ENCODE results near the gene RAET1L. TPM values are rescaled to one million over a fixed set of nuclear protein-coding genes. Genes with fewer than 3 reads are reported as not detected.
"Not testable (repeated sequence)": the region's sequence is repeated elsewhere in the genome, so short reads cannot be mapped to it uniquely, and the experiment has no call there.

The RAET1L gene
- total RNA-seq, 1 donor from 2014 or later, result not detected

GRCh38 chr6:149978610-149979009, 46.7 kb downstream of the RAET1L start:
- CTCF ChIA-PET, result no interaction called here

GRCh38 chr6:149977221-149977620, 48.1 kb downstream of the RAET1L start:
- Mint-ChIP-seq H3K9me3 (no peaks in the 10 kb centered on the region), H3K4me1 (no peaks in the 10 kb centered on the region), H3K4me3 (no peak overlapping the region), H3K27me3 (peaks cover 50% of the 10 kb centered on the region), H3K36me3 (ENCODE audit: low read depth) (no peaks in the 10 kb centered on the region), H3K27ac (no peak overlapping the region)
- no peak for ATAC-seq (ENCODE audit: low read depth)
- POLR2A ChIA-PET, result no interaction called here
- intact Hi-C loops (cut with micrococcal nuclease), result no loop called here
- TF ChIP-seq, protein P1, sequence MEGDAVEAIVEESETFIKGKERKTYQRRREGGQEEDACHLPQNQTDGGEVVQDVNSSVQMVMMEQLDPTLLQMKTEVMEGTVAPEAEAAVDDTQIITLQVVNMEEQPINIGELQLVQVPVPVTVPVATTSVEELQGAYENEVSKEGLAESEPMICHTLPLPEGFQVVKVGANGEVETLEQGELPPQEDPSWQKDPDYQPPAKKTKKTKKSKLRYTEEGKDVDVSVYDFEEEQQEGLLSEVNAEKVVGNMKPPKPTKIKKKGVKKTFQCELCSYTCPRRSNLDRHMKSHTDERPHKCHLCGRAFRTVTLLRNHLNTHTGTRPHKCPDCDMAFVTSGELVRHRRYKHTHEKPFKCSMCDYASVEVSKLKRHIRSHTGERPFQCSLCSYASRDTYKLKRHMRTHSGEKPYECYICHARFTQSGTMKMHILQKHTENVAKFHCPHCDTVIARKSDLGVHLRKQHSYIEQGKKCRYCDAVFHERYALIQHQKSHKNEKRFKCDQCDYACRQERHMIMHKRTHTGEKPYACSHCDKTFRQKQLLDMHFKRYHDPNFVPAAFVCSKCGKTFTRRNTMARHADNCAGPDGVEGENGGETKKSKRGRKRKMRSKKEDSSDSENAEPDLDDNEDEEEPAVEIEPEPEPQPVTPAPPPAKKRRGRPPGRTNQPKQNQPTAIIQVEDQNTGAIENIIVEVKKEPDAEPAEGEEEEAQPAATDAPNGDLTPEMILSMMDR (IDR thresholded peaks at IDR 0.05), result no peak
- CTCF ChIA-PET, result no interaction called here
- DNase-seq, result no peak

More at GRCh38 chr6:149978610-149979009, 46.7 kb downstream of the RAET1L start:
- Mint-ChIP-seq H3K36me3 (ENCODE audit: low read depth) (no peaks in the 10 kb centered on the region), H3K27me3 (peaks cover 45% of the 10 kb centered on the region), H3K27ac (no peak overlapping the region), H3K4me3 (no peak overlapping the region), H3K9me3 (no peaks in the 10 kb centered on the region), H3K4me1 (no peaks in the 10 kb centered on the region)
- ATAC-seq (ENCODE audit: low read depth), result no peak
- no peak for DNase-seq
- intact Hi-C loops (cut with micrococcal nuclease), result no loop called here
- POLR2A ChIA-PET, result no interaction called here
- TF ChIP-seq, protein P1 (IDR thresholded peaks at IDR 0.05), result no peak

- Mint-ChIP-seq H3K4me3 (no peak overlapping the region), H3K27me3 (peaks cover 43% of the 10 kb centered on the region), H3K4me1 (no peaks in the 10 kb centered on the region), H3K9me3 (no peaks in the 10 kb centered on the region), H3K27ac (no peak overlapping the region), H3K36me3 (ENCODE audit: low read depth) (no peaks in the 10 kb centered on the region)
- TF ChIP-seq, protein P1 (IDR thresholded peaks at IDR 0.05), result no peak
- ATAC-seq (ENCODE audit: low read depth) (no peak), DNase-seq (no peak)
- POLR2A ChIA-PET, result no interaction called here
- intact Hi-C loops (cut with micrococcal nuclease), result no loop called here
- CTCF ChIA-PET, result no interaction called here
These were observed 49.9 kb downstream of the RAET1L start for GRCh38 chr6:149975400-149975799.

DNA sequence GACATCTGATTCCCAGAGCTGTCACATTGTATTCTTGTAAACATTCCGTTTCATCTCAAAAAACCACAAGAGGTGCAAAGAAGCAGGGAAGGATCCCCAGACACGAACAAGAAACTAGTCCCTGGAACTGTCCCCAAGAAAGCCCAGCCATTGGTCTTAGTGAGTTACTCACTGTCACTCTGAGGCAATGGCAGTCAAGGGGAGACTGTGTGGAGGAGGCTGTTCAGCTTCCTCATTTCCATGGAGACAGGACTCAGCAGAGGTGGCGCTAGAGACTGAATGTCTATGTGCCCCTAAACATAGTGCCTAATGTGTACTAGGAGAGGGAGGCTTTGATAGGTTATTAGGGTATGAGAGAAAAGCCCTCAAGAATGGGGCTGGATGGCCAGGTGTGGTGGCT, 50.5 kb downstream of the RAET1L start:
- H3K27ac Mint-ChIP-seq, result no peak overlapping the region
- TF ChIP-seq, protein P1 (IDR thresholded peaks at IDR 0.05), result no peak
- no peak for DNase-seq
- POLR2A ChIA-PET, result no interaction called here
- H3K36me3 Mint-ChIP-seq (ENCODE audit: low read depth), result no peaks in the 10 kb centered on the region
- peaks cover 45% of the 10 kb centered on the region for H3K27me3 Mint-ChIP-seq
- no peaks in the 10 kb centered on the region for H3K9me3 Mint-ChIP-seq
- intact Hi-C loops (cut with micrococcal nuclease), result no loop called here
- H3K4me3 Mint-ChIP-seq, result no peak overlapping the region
- CTCF ChIA-PET, result interaction anchor here (1.1 kb wide), 1 partner anchor 42 kb away, joined by 3 read pairs; no protein-coding TSS in a partner anchor
- no peak for ATAC-seq (ENCODE audit: low read depth)
- H3K4me1 Mint-ChIP-seq, result no peaks in the 10 kb centered on the region

DNA sequence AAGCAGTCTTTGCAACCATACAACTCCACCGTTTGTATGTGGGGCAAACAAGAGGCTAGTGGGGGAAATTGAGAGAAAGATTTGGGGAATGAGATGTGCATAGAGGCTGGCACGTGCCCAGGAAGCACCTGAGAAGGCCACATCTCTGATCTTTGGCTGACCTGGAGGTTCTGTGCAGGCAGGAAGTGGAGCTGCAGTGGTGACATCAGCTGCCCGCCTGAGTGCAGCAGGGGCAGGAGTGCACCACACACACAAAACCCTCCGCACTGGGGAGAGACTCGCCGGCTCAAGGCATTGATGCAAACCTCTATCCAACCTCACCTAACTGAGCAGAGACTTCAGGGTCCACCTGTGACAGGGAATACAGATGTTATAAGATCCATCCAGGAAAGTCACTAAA, 50.9 kb downstream of the RAET1L start:
- H3K4me1 Mint-ChIP-seq; intact Hi-C loops (cut with micrococcal nuclease); H3K9me3 Mint-ChIP-seq; POLR2A ChIA-PET; DNase-seq; H3K27ac Mint-ChIP-seq; H3K4me3 Mint-ChIP-seq; H3K36me3 Mint-ChIP-seq (ENCODE audit: low read depth): not testable (repeated sequence)
- CTCF ChIA-PET, result interaction anchor here (1.1 kb wide), 1 partner anchor 42 kb away, joined by 3 read pairs; no protein-coding TSS in a partner anchor
- ATAC-seq (ENCODE audit: low read depth), result peak; percentile 57
- peaks cover 47% of the 10 kb centered on the region for H3K27me3 Mint-ChIP-seq

- CTCF ChIA-PET, result no interaction called here
- Mint-ChIP-seq H3K36me3 (ENCODE audit: low read depth) (no peaks in the 10 kb centered on the region), H3K27ac (no peak overlapping the region), H3K4me1 (peaks cover 11% of the 10 kb centered on the region), H3K4me3 (no peak overlapping the region), H3K9me3 (no peaks in the 10 kb centered on the region), H3K27me3 (peaks cover 70% of the 10 kb centered on the region)
- ATAC-seq (ENCODE audit: low read depth) (no peak), DNase-seq (no peak)
- TF ChIP-seq, protein P1 (IDR thresholded peaks at IDR 0.05), result no peak
- intact Hi-C loops (cut with micrococcal nuclease), result no loop called here
- POLR2A ChIA-PET, result no interaction called here
These were observed 55.7 kb downstream of the RAET1L start for GRCh38 chr6:149969635-149970034.

GRCh38 chr6:149968909-149969308, 56.4 kb downstream of the RAET1L start:
- H3K4me1 Mint-ChIP-seq, result peaks cover 18% of the 10 kb centered on the region
- H3K4me3 Mint-ChIP-seq; CTCF ChIA-PET; DNase-seq; H3K36me3 Mint-ChIP-seq (ENCODE audit: low read depth); H3K9me3 Mint-ChIP-seq; ATAC-seq (ENCODE audit: low read depth); intact Hi-C loops (cut with micrococcal nuclease); POLR2A ChIA-PET; H3K27ac Mint-ChIP-seq: not testable (repeated sequence)
- peaks cover 69% of the 10 kb centered on the region for H3K27me3 Mint-ChIP-seq
